OCI-LY1 (cell line): ENCODE results near the gene BMP7.

Experiments
- CTCF ChIP-seq: fragments of 200-600 bp; sonication (generic), shearing (Covaris generic); IDR thresholded peaks from 2 replicates; pipeline ENCODE4 v1.5.1; 2017; ENCODE audit warnings: mild to moderate bottlenecking, antibody characterized with exemption, low read length, moderate library complexity, mixed read lengths
- EZH2 ChIP-seq: fragments of 200-600 bp; sonication (generic), shearing (Covaris generic); IDR thresholded peaks from 2 replicates; pipeline ENCODE4 v1.8.0; 2017; ENCODE audit warnings: borderline replicate concordance, mixed run types, mild to moderate bottlenecking, antibody characterized with exemption, low read length, moderate library complexity, mixed read lengths

DNA sequence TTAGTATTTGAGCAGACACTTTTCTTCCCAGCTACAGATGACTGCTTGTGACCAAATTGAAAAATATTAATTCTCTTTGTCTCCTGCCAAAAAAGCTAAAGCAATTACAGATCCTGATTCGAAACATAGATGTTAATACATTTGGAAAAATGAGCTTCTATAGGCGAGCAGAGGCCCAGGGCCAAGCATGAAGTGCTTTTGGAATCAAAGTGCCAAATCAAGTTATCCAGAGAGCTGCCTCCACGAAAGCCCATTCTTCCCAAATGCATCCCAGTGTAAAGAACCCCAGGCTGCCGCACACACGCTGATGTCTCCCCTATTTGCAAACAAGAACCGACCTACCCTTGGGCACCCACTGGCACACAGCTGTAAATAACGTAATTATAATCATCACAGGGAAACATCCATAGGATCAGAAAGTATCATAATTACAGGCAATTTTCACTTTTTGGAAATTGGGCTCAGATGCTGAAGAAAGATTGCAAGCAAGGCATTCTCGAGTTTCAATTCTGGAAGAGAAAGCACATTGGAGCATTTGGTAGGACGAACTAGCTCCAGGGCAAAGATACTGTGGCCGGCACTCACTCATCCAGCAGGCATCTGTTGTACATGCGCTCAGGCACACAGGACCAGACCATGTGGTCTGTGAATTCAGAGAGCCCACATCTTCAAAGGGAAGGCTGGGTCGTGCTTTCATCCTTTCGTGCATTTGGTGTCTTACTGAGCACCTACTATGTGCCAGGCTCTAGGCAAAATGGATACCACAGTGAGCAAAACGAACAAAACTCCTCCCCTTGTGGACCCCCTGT, 45.9 kb downstream of the BMP7 start:
- TF ChIP-seq CTCF (no peak), EZH2 (no peak)
